Measurements from ENCODE around the gene TMED9. TPM values are rescaled to one million over a fixed set of nuclear protein-coding genes. Genes with fewer than 3 reads are reported as not detected.

Gene TMED9
- total RNA-seq, 1 experiment from 2014 or later, result 168 TPM

- ChIA-PET CTCF (no interaction called here), POLR2A (ENCODE audit: unreplicated experiment) (no interaction called here)
- Histone ChIP-seq H4K20me1 (ENCODE audit: insufficient read depth) (no peaks in the 10 kb centered on the region), H3K4me1 (replicated peaks; ENCODE audit: insufficient read depth) (peaks cover 7% of the 10 kb centered on the region; the same call in 1 of the 2 replicates), H3F3A (ENCODE audit: insufficient read depth, low read depth) (no peaks in the 10 kb centered on the region), H3K9me2 (ENCODE audit: insufficient read depth) (no peaks in the 10 kb centered on the region), H3K27ac (no peak overlapping the region), H3K9me3 (ENCODE audit: insufficient read depth, low read depth) (no peaks in the 10 kb centered on the region), H3K36me3 (ENCODE audit: low read depth) (no peaks in the 10 kb centered on the region), H2AFZ (no peak overlapping the region), H3K79me2 (ENCODE audit: low read depth) (peaks cover 12% of the 10 kb centered on the region; the same call in 1 of the 2 replicates), H3K4me3 (no peak overlapping the region), H3K27me3 (ENCODE audit: insufficient read depth, low read depth) (no peaks in the 10 kb centered on the region), H3K4me2 (no peak overlapping the region)
- TF ChIP-seq CTCF (conservative IDR thresholded peaks at IDR 0.05) (no peak), EZH2 (IDR thresholded peaks at IDR 0.05; ENCODE audit: low read depth) (no peak)
- BruUV-seq (replicated peaks), result no TSS peak
- no peak for DNase-seq
- intact Hi-C loops (cut with micrococcal nuclease; ENCODE audit: unreplicated experiment), result loop anchor here (10.0 kb wide), 2 partner anchors 460 to 560 kb away; no protein-coding TSS in a partner anchor
These were observed 13.1 kb downstream of the TMED9 start for GRCh38 chr5:177605078-177605477.

- CTCF ChIA-PET, result interaction anchor here (0.5 kb wide), 1 partner anchor 13 kb away, joined by 16 read pairs; no protein-coding TSS in a partner anchor
- intact Hi-C loops (cut with micrococcal nuclease; ENCODE audit: unreplicated experiment), result loop anchor here (10.0 kb wide), 2 partner anchors 459 to 559 kb away; no protein-coding TSS in a partner anchor
- Histone ChIP-seq H2AFZ (no peak overlapping the region), H3K79me2 (ENCODE audit: low read depth) (peaks cover 11% of the 10 kb centered on the region; the same call in 1 of the 2 replicates), H3K36me3 (ENCODE audit: low read depth) (no peaks in the 10 kb centered on the region), H3K4me3 (no peak overlapping the region), H3K9me2 (ENCODE audit: insufficient read depth) (no peaks in the 10 kb centered on the region), H3K27ac (no peak overlapping the region), H3K4me2 (no peak overlapping the region), H4K20me1 (ENCODE audit: insufficient read depth) (no peaks in the 10 kb centered on the region), H3K9me3 (ENCODE audit: insufficient read depth, low read depth) (no peaks in the 10 kb centered on the region), H3K27me3 (ENCODE audit: insufficient read depth, low read depth) (no peaks in the 10 kb centered on the region), H3F3A (ENCODE audit: insufficient read depth, low read depth) (no peaks in the 10 kb centered on the region), H3K4me1 (replicated peaks; ENCODE audit: insufficient read depth) (peaks cover 7% of the 10 kb centered on the region; the same call in 1 of the 2 replicates)
- TF ChIP-seq CTCF (conservative IDR thresholded peaks at IDR 0.05) (no peak), EZH2 (IDR thresholded peaks at IDR 0.05; ENCODE audit: low read depth) (no peak)
- POLR2A ChIA-PET (ENCODE audit: unreplicated experiment), result interaction anchor here (0.6 kb wide), 1 partner anchor 23 kb away, joined by 3 read pairs; no protein-coding TSS in a partner anchor
- no peak for DNase-seq
- BruUV-seq (replicated peaks), result no TSS peak
These were observed 13.7 kb downstream of the TMED9 start for GRCh38 chr5:177605667-177606066.

- no peak for TF ChIP-seq CTCF (conservative IDR thresholded peaks at IDR 0.05)
- no peak for TF ChIP-seq EZH2 (IDR thresholded peaks at IDR 0.05; ENCODE audit: low read depth)
- ChIA-PET CTCF (interaction anchor here (0.5 kb wide), 2 partner anchors 14 to 1911 kb away, joined by 8 to 16 read pairs; no protein-coding TSS in a partner anchor), POLR2A (ENCODE audit: unreplicated experiment) (interaction anchor here (0.6 kb wide), 1 partner anchor 22 kb away, joined by 3 read pairs; no protein-coding TSS in a partner anchor)
- no peak overlapping the region for H3K27ac ChIP-seq
- no peaks in the 10 kb centered on the region for H3K9me3 ChIP-seq (ENCODE audit: insufficient read depth, low read depth)
- no peaks in the 10 kb centered on the region for H3K9me2 ChIP-seq (ENCODE audit: insufficient read depth)
- peaks cover 4% of the 10 kb centered on the region; the same call in 1 of the 2 replicates for H3K79me2 ChIP-seq (ENCODE audit: low read depth)
- no TSS peak for BruUV-seq (replicated peaks)
- H4K20me1 ChIP-seq (ENCODE audit: insufficient read depth), result no peaks in the 10 kb centered on the region
- no peaks in the 10 kb centered on the region for H3F3A ChIP-seq (ENCODE audit: insufficient read depth, low read depth)
- H3K27me3 ChIP-seq (ENCODE audit: insufficient read depth, low read depth), result no peaks in the 10 kb centered on the region
- no peak for DNase-seq
- intact Hi-C loops (cut with micrococcal nuclease; ENCODE audit: unreplicated experiment), result loop anchor here (10.0 kb wide), 2 partner anchors 458 to 558 kb away; no protein-coding TSS in a partner anchor
- H2AFZ ChIP-seq, result no peak overlapping the region
- H3K4me2 ChIP-seq, result no peak overlapping the region
- 0 out of 2 replicates have a peak, but pooled peaks cover under 1% of the 10 kb centered on the region for H3K4me1 ChIP-seq (replicated peaks; ENCODE audit: insufficient read depth)
- H3K36me3 ChIP-seq (ENCODE audit: low read depth), result no peaks in the 10 kb centered on the region
- no peak overlapping the region for H3K4me3 ChIP-seq
These were observed 14.4 kb downstream of the TMED9 start for GRCh38 chr5:177606071-177607051.
